Epithelial cell of proximal tubule (primary cell): ENCODE results near the gene HES4. TPM values are rescaled to one million over a fixed set of nuclear protein-coding genes. Genes with fewer than 3 reads are reported as not detected.

Experiments used
- DNase-seq: peaks from one replicate; pipeline ENCODE4 v3.0.0-alpha.2; 2011; ENCODE audit warnings: low read depth
- H3K4me3 ChIP-seq: 2 replicates; pipeline ENCODE4 v1.5.1; 2011; ENCODE audit warnings: low read depth, mild to moderate bottlenecking, low read length
- CTCF ChIP-seq: conservative IDR thresholded peaks from 2 replicates; pipeline ENCODE4 v1.5.1; 2012; ENCODE audit warnings: low read depth, mild to moderate bottlenecking, low read length
- total RNA-seq: library from RNA; depleted of rRNA; stranded (reverse); fragments of >200 nt; gene quantifications from 2 replicates; pipeline ENCODE4 v1.2.3, GENCODE V29; 2015

HES4 gene
- total RNA-seq, 1 donor from 2014 or later = 193 TPM

- no peak overlapping the region for H3K4me3 ChIP-seq
- no peak for DNase-seq
Measured at GRCh38 chr1:982765-983436, 17.0 kb downstream of the HES4 start.

GRCh38 chr1:981955-982558 lies 17.8 kb downstream of the HES4 start, which contains the start of gene PERM1:
Gene PERM1, minus strand, starts transcription at chr1:982093. Its CDS starts 1,064 bp downstream, at chr1:981029.
- no peak for TF ChIP-seq CTCF
- H3K4me3 ChIP-seq = no peak within 1 kb of the TSS
- DNase-seq = no peak

More at GRCh38 chr1:982765-983436, 17.0 kb downstream of the HES4 start:
- TF ChIP-seq CTCF = no peak

GRCh38 chr1:981491-981954 lies 18.4 kb downstream of the HES4 start:
- TF ChIP-seq CTCF = no peak
- no peak for DNase-seq
- H3K4me3 ChIP-seq = no peak overlapping the region

- H3K4me3 ChIP-seq = no peak overlapping the region
- no peak for DNase-seq
- no peak for TF ChIP-seq CTCF
Measured at GRCh38 chr1:980602-981395, 19.1 kb downstream of the HES4 start.

GRCh38 chr1:980137-980571 lies 19.7 kb downstream of the HES4 start:
- no peak for TF ChIP-seq CTCF
- no peak for DNase-seq
- H3K4me3 ChIP-seq = no peak overlapping the region

- no peak for DNase-seq
- TF ChIP-seq CTCF = no peak
- H3K4me3 ChIP-seq = no peak overlapping the region
Measured at GRCh38 chr1:979744-980072, 20.2 kb downstream of the HES4 start.
